SK-N-SH (cell line): ENCODE results near the gene PPP1R14C. TPM values are rescaled to one million over a fixed set of nuclear protein-coding genes. Genes with fewer than 3 reads are reported as not detected.
"Not testable (repeated sequence)": the region's sequence is repeated elsewhere in the genome, so short reads cannot be mapped to it uniquely, and the experiment has no call there.

Experiments used
- CTCF ChIA-PET: fragments of 300-600, 350-600 bp; formaldehyde crosslinking; extraction: SDS; loops from one replicate; lab custom pipeline; 2021; lab: Yijun Ruan, JAX
- POLR2A ChIA-PET: fragments of 350-600 bp; sonication (Branson Sonifier 250); formaldehyde crosslinking; extraction: SDS; loops from one replicate; lab custom pipeline; 2020; ENCODE audit warnings: antibody characterized with exemption, inconsistent platforms; lab: Yijun Ruan, JAX
- DNase-seq: peaks from one replicate; pipeline ENCODE4 v3.0.0; 2012
- H2AFZ ChIP-seq: fragments of 200-600 bp; sonication (generic); 2 replicates; pipeline ENCODE4 v1.8.1; 2016; ENCODE audit warnings: antibody characterized with exemption, mild to moderate bottlenecking, low read depth
- H3F3A ChIP-seq: fragments of 200-600 bp; sonication (generic); replicated peaks from 2 replicates; pipeline ENCODE3; 2016; ENCODE audit warnings: antibody characterized with exemption, mild to moderate bottlenecking; ENCODE audit not compliant: insufficient read depth
- H3K27ac ChIP-seq, 2 experiments: fragments of 200-500 bp in 1 of 2; fragments of 200-600 bp in 1 of 2; sonication (Bioruptor generic) in 1 of 2; sonication (generic), shearing (Covaris generic) in 1 of 2; 2 replicates each; pipeline versions ENCODE4 v1.5.1 to v1.6.1; 2014 to 2016; ENCODE audit warnings: low read depth in 2 of 2, inconsistent platforms in 1 of 2, low read length in 1 of 2, mild to moderate bottlenecking in 1 of 2, mixed read lengths in 1 of 2
- H3K27me3 ChIP-seq: fragments of 200-600 bp; sonication (generic), shearing (Covaris generic); 2 replicates; pipeline ENCODE4 v1.6.1; 2016; ENCODE audit warnings: mixed run types; ENCODE audit not compliant: insufficient read depth
- H3K36me3 ChIP-seq, 2 experiments: fragments of 200-500 bp in 1 of 2; fragments of 200-600 bp in 1 of 2; sonication (Bioruptor generic) in 1 of 2; sonication (generic) in 1 of 2; replicated peaks in 1 of 2; 2 replicates each; pipeline versions ENCODE3 to v1.5.1; 2014 to 2016; ENCODE audit warnings: low read length in 1 of 2, mild to moderate bottlenecking in 1 of 2; ENCODE audit not compliant: insufficient read depth in 2 of 2, control insufficient read depth in 1 of 2
- H3K4me1 ChIP-seq, 2 experiments: fragments of 200-500 bp in 1 of 2; fragments of 200-600 bp in 1 of 2; sonication (Bioruptor generic) in 1 of 2; sonication (generic), shearing (Covaris generic) in 1 of 2; 2 replicates each; pipeline versions ENCODE4 v1.5.1 to v1.6.1; 2014 to 2016; ENCODE audit warnings: low read depth in 1 of 2, low read length in 1 of 2, mixed run types in 1 of 2; ENCODE audit not compliant: insufficient read depth in 2 of 2, control insufficient read depth in 1 of 2
- H3K4me2 ChIP-seq: fragments of 200-600 bp; sonication (generic), shearing (Covaris generic); 2 replicates; pipeline ENCODE4 v1.6.1; 2017; ENCODE audit warnings: mixed run types
- H3K4me3 ChIP-seq, 2 experiments: fragments of 200-500 bp in 1 of 2; fragments of 200-600 bp in 1 of 2; sonication (Bioruptor generic) in 1 of 2; sonication (generic), shearing (Covaris generic) in 1 of 2; 2 replicates each; pipeline versions ENCODE4 v1.5.1 to v1.8.1; 2014 to 2016; ENCODE audit warnings: low read depth in 2 of 2, inconsistent platforms in 1 of 2, low read length in 1 of 2, mild to moderate bottlenecking in 1 of 2, mixed read lengths in 1 of 2, moderate library complexity in 1 of 2
- H3K79me2 ChIP-seq: fragments of 200-600 bp; sonication (generic); 2 replicates; pipeline ENCODE4 v1.8.1; 2017; ENCODE audit warnings: mild to moderate bottlenecking; ENCODE audit not compliant: insufficient read depth
- H3K9ac ChIP-seq: fragments of 200-600 bp; sonication (generic); 2 replicates; pipeline ENCODE4 v1.6.1; 2017; ENCODE audit warnings: mixed run types
- H3K9me2 ChIP-seq: fragments of 200-600 bp; sonication (generic); 2 replicates; pipeline ENCODE4 v1.6.1; 2017; ENCODE audit warnings: mixed run types
- H3K9me3 ChIP-seq: fragments of 200-600 bp; sonication (generic); 2 replicates; pipeline ENCODE4 v1.6.1; 2017; ENCODE audit warnings: mixed run types, mild to moderate bottlenecking, moderate library complexity
- H4K20me1 ChIP-seq: fragments of 200-600 bp; sonication (generic); 2 replicates; pipeline ENCODE4 v1.6.1; 2017; ENCODE audit warnings: mild to moderate bottlenecking, mixed run types; ENCODE audit not compliant: insufficient read depth
- ELF1 ChIP-seq: IDR thresholded peaks from 2 replicates; pipeline ENCODE4 v1.4.0; 2012
- EP300 ChIP-seq, 2 experiments: IDR thresholded peaks; 2 replicates each; pipeline versions ENCODE4 v1.4.0 to v1.6.1; 2012; ENCODE audit warnings: borderline replicate concordance in 1 of 2, low read depth in 1 of 2, low read length in 1 of 2
- FOXJ3 ChIP-seq: sonication (generic); formaldehyde crosslinking; IDR thresholded peaks from 2 replicates; pipeline ENCODE4 v1.5.1; 2020; ENCODE audit warnings: mild to moderate bottlenecking, missing genetic modification reagents
- FOXM1 ChIP-seq: IDR thresholded peaks from 2 replicates; pipeline ENCODE4 v1.4.0; 2012; ENCODE audit warnings: low read depth, mild to moderate bottlenecking
- NFIC ChIP-seq: IDR thresholded peaks from 2 replicates; pipeline ENCODE4 v1.4.0; 2012; ENCODE audit warnings: borderline replicate concordance
- NRF1 ChIP-seq: IDR thresholded peaks from 2 replicates; pipeline ENCODE4 v1.6.1; 2012; ENCODE audit warnings: low read depth, mild to moderate bottlenecking, low read length
- POLR2AphosphoS5 ChIP-seq: IDR thresholded peaks from 2 replicates; pipeline ENCODE4 v1.6.1; 2012; ENCODE audit warnings: low read depth, low read length
- RAD21 ChIP-seq: IDR thresholded peaks from 2 replicates; pipeline ENCODE4 v1.6.1; 2012; ENCODE audit warnings: mild to moderate bottlenecking, low read length
- RCOR1 ChIP-seq: fragments of 150-350 bp; IDR thresholded peaks from 2 replicates; pipeline ENCODE4 v1.6.1; 2017; ENCODE audit warnings: antibody characterized with exemption, low read length
- SIN3A ChIP-seq: IDR thresholded peaks from 2 replicates; pipeline ENCODE4 v1.6.1; 2012; ENCODE audit warnings: low read depth, mild to moderate bottlenecking, low read length, moderate library complexity, borderline replicate concordance
- SMC3 ChIP-seq: IDR thresholded peaks from 2 replicates; pipeline ENCODE4 v1.6.1; 2012; ENCODE audit warnings: low read depth, low read length, improper control_type of control experiment
- TAF1 ChIP-seq: IDR thresholded peaks from 2 replicates; pipeline ENCODE4 v1.6.1; 2012; ENCODE audit warnings: low read depth, mild to moderate bottlenecking, low read length, moderate library complexity, borderline replicate concordance
- TCF12 ChIP-seq: IDR thresholded peaks from 2 replicates; pipeline ENCODE4 v1.4.0; 2012
- USF2 ChIP-seq: fragments of 150-350 bp; IDR thresholded peaks from 2 replicates; pipeline ENCODE4 v1.6.1; 2017; ENCODE audit warnings: antibody characterized with exemption, low read length, low read depth, borderline replicate concordance
- YY1 ChIP-seq: IDR thresholded peaks from 2 replicates; pipeline ENCODE4 v1.4.0; 2012; ENCODE audit warnings: low read depth, mild to moderate bottlenecking
- ZBTB33 ChIP-seq: IDR thresholded peaks from 2 replicates; pipeline ENCODE4 v1.4.0; 2012; ENCODE audit warnings: low read depth, borderline replicate concordance
- WGBS: methylation state at CpG from one replicate; pipeline ENCODE4 v1.1.6; 2017; ENCODE audit warnings: low lambda C conversion rate; 5-methylcytosine and 5-hydroxymethylcytosine counted together
- polyA plus RNA-seq, 3 experiments: library from polyadenylated mRNA; depleted of rRNA; stranded (reverse); fragments of >200 nt; gene quantifications; 2 replicates each; pipeline ENCODE4 v1.2.3, GENCODE V29; 2012

The PPP1R14C gene
- polyA plus RNA-seq, 1 of the 3 experiments (the other 2 are of a cell fraction), result not detected

- no peak overlapping the region for H3K4me3 ChIP-seq
- no peaks in the 10 kb centered on the region for H3K9me3 ChIP-seq
- CTCF ChIA-PET, result no interaction called here
- no peak overlapping the region for H2AFZ ChIP-seq
- POLR2A ChIA-PET, result no interaction called here
- no peaks in the 10 kb centered on the region for H3F3A ChIP-seq
- no peaks in the 10 kb centered on the region for H3K79me2 ChIP-seq
- no peak for DNase-seq
- no peaks in the 10 kb centered on the region for H4K20me1 ChIP-seq
- H3K27me3 ChIP-seq, result no peaks in the 10 kb centered on the region; the same call in 1 of the 2 replicates
- H3K27ac ChIP-seq, result no peak overlapping the region
- no peak overlapping the region for H3K4me2 ChIP-seq
- no peaks in the 10 kb centered on the region for H3K36me3 ChIP-seq
- H3K9ac ChIP-seq, result no peak overlapping the region
- 9% methylated on average over 9 of the region's 9 CpGs for WGBS
- TF ChIP-seq TCF12 (no peak), ZBTB33 (no peak), FOXM1 (no peak), RAD21 (no peak), USF2 (no peak), NRF1 (no peak), FOXJ3 (CRISPR knock-in tag) (no peak), ELF1 (no peak)
- no peaks in the 10 kb centered on the region for H3K4me1 ChIP-seq
- H3K9me2 ChIP-seq, result no peaks in the 10 kb centered on the region
These were observed 43.5 kb downstream of the PPP1R14C start for GRCh38 chr6:150186129-150186898.

- H3F3A ChIP-seq, H3K36me3 ChIP-seq, H4K20me1 ChIP-seq, H3K9me2 ChIP-seq, H3K4me2 ChIP-seq, H3K4me3 ChIP-seq, H2AFZ ChIP-seq, H3K79me2 ChIP-seq, H3K9ac ChIP-seq, DNase-seq, H3K4me1 ChIP-seq, H3K9me3 ChIP-seq, H3K27ac ChIP-seq, H3K27me3 ChIP-seq, CTCF ChIA-PET, POLR2A ChIA-PET: not testable (repeated sequence)
- 7% methylated on average over 2 of the region's 2 CpGs for WGBS
These were observed 44.6 kb downstream of the PPP1R14C start for GRCh38 chr6:150187433-150187832.

GRCh38 chr6:150189122-150189521 lies 46.3 kb downstream of the PPP1R14C start:
- 10% methylated on average over 5 of the region's 5 CpGs for WGBS
- Histone ChIP-seq H3K9me2 (no peaks in the 10 kb centered on the region), H3K9me3 (no peaks in the 10 kb centered on the region), H3K4me1 (no peaks in the 10 kb centered on the region), H3K4me3 (no peak overlapping the region), H3K27ac (no peak overlapping the region), H2AFZ (no peak overlapping the region), H3K27me3 (no peaks in the 10 kb centered on the region; the same call in 1 of the 2 replicates), H3K4me2 (no peak overlapping the region), H3K36me3 (no peaks in the 10 kb centered on the region), H3K9ac (no peak overlapping the region), H3F3A (no peaks in the 10 kb centered on the region), H3K79me2 (no peaks in the 10 kb centered on the region), H4K20me1 (no peaks in the 10 kb centered on the region)
- CTCF ChIA-PET, result no interaction called here
- POLR2A ChIA-PET, result no interaction called here
- no peak for DNase-seq
- TF ChIP-seq SMC3 (no peak), NFIC (no peak), POLR2AphosphoS5 (no peak), RCOR1 (no peak), SIN3A (no peak), YY1 (no peak), FOXM1 (no peak), EP300 (IDR thresholded peaks at IDR 0.05; ENCODE audit: borderline replicate concordance in 1 of 2, low read depth in 1 of 2, low read length in 1 of 2) (no peak), TAF1 (no peak), ZBTB33 (no peak), USF2 (no peak), NRF1 (no peak)
